TTC549 (cell line): ENCODE measurements around the gene NAA50.

Source experiments
- FAIRE-seq: peaks from 2 replicates; lab custom pipeline; 2012; peaks lifted over from hg19 to GRCh38; lab: Jason Lieb, UNC

The NAA50 gene

DNA sequence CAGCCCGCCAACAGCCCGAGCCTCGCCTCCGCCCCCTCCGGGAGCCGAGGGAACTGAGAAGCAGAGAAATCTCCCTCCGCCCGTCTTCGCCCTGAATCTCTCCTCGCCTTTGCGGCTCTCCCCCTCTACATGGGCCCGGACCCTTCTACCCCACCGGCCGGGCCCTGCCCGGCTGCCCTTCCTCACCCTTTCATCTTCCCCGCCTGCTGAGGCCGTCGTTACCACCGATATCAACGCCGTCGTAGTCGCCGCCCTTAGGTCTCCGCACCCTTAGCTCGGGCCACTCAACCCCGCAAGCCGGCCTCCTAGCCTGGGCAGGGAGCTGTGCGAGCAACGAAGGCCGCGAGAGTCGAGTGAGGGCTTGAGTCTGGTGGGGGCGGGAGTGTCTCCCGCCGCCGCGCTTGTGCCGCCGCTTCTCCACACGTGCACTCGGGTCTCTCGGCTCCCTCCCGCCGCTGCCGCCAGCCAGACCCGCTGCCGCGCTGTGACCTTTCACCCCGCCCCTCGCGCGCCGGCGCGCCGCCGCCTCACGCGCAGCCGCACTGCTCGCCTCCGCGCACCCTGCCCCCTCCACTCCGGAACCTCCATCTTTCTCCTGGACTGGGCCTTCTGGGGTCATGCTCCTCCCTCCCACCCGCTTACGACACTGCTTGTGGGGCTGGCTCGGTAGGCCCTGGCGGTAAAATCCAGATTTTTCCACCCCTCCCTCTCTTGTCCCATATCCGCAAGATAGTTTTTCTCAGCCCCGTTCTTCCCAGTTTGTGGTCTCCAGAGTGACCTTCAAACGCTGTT lies at the start of gene NAA50:
Gene NAA50, minus strand, starts transcription at position 494 of the 792 bp plus-strand sequence. Its CDS starts 300 bp downstream, at position 194.
- no peak for FAIRE-seq

DNA sequence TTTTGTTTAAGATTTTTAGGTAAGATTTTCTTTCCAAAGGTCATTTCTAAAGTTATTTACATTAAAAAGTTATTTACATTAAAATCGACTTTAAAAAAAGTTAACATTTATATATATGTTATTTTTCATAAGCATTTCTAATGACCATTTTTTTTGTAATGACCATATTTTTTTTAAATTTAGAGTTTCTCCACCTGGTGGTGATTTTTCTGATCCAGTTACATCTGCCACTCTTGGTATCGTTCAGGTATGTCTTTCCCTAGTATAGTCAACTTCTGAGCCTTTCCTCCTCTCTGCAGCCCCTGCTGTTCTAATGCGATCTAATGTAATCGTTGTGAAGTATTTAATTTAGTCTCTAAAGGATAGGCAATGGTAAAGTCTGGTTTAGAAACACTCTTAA lies 49.6 kb upstream of the NAA50 start:
- peak; percentile 53 for FAIRE-seq

DNA sequence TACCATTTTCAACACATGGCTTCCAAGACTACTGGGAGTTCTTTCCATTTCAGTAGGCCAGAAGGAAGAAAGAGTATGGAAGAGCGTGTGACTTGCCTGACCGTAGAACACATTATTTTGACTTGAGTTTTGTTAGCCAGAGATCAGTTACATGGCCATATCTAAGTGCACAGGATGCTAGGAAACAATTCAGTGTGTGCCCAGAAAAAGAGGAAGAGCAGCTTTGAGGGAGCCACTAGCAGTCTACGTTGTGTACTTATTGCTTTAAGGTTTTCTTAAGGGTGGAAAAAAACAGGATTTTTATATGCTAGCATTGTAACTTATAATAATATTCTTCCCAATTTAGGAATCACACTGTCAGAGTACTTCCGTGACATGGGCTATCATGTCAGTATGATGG lies 48.5 kb upstream of the NAA50 start:
- FAIRE-seq = no peak

DNA sequence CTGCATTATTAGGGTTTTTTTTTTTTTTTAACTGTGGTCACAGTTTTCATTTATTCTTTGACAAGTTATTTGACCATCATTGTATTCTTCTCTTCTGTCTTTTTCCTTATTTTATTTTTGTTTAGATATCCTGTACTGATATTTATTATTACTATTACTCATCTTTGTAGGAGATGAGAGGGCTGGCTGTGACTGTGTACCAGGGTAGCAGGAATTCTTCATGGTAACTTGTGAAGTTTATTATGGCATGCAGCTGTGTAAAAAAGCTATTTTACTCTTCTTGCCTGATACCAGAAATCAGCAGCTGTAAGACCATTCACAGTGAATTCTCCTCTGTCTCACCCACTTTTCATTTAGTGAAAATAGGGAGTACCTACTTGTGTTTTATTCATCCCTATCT lies 45.3 kb upstream of the NAA50 start:
- no peak for FAIRE-seq

DNA sequence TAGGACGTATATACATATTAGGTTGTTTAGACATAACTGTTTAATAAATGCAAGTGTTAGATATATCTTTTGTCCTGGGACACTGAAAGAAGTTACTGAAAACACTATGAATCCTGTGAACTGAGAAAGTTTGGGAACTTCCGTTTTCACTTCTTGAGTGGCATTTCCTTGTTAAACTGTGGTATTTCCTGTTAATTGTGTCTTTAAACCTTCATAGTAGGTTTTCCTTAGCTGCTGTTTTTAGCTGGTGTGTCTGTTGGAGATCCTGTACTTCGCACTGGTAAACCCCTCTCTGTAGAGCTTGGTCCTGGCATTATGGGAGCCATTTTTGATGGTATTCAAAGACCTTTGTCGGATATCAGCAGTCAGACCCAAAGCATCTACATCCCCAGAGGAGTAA lies 37.9 kb upstream of the NAA50 start:
- FAIRE-seq = no peak

DNA sequence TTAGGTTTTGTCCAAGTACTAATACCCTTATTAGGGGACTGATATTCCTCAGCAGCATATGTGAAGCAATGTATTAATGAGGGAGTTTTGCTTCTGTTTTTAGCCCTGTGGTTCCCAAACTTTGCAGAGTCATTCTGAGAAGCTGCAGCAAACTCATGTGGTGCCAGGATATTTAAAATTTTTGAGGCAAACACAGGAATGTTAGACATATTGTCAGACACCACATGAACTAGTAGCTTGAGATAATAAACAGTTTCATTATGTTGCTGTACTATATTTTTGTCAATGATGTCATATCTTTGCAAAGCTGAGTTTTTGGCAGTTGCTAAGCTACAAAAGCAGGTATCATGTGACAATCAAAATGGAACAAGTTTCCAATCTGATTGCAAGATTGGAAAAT lies 37.4 kb upstream of the NAA50 start:
- no peak for FAIRE-seq

DNA sequence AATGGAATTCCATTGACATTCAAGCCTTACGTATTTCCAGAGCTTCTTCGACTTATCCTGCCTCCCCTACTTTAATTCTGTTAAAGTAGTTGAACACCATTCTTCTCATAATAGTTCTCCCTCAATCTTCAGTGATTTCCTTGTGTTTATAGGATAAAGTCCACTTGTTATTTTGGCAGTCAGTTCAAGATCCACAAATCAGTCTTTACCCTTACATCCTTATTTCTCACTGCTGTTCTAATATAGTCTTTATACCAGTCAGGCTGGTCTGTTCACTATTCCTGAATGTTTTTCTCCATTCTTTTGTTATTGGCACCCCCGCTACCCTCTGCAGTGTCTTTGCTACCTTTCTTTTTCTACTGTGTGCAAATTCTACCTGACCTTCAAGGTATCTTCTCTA lies 30.5 kb upstream of the NAA50 start:
- no peak for FAIRE-seq

DNA sequence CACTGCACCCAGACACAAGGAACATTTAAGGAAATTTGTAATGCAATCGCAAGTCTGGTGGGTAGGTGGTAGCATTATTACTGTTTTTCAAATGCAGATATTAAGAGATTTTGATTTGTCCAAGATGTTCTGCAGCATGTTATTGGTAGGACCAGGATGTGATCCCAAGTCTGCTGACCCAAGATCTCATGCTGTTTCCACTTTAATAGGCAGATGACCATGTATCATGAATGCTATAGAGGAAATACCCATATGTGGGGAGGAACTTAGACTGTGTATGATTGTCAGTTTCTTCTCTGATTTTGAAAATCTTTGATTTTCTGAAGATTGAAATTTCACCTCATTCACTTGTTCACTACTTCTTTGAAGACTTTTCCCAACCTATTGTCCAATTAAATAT lies 29.5 kb upstream of the NAA50 start:
- FAIRE-seq = no peak

DNA sequence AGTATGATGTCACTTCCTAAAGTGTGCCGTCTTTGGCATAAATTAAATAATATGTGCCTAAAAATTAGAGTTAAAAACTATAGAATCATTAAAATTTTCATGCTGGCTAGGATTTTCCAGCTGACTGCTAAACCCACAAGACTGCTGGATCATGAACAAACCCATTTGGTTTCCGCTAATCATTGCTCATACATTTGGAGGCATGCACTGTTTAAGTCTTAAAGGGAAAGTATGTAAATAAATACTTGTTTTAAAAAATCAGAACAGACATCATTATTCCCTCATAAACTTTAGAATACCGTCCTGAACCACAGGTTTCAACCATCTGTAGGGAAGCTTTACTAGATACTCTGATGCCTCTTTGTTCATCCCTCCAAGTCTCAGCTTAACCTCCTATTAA lies 27.3 kb upstream of the NAA50 start:
- no peak for FAIRE-seq

DNA sequence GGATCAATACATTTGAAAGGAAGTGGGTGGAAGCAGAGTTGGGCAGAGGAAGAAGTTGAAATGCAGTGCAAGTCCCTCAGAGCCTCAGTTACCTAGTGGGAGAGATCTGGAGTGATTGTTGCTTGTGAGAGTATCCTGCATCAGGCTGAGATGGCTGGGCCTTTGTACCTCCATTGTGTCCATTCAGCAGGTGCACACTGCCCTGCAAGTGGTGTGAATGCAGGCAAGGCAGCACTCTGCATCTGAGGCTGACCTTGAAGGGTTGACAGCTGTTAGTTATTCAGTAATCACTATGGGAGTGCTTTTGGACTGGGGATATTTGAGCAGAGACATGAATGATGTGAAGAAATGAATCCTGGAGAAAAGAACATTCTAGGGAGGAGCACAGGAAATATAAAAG lies 25.9 kb upstream of the NAA50 start:
- FAIRE-seq = no peak

DNA sequence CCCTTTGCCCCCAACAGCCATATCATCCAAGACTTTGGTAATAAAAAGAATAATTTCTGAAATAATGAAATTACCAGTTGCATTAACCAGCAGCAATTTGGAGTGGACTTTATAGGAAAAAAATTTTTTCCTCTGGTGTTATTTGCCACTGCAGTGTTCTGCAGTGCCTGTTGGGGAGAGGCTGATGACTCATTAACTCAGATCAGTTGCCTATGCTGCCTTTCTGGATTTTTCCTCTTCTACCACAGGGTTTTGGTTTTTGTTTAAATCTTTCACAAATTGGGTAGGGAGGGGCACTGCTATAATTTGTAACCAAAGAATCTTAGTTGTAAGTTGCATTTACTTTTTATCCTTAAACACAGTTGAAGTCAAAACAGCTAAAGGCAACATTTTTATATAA lies 23.5 kb upstream of the NAA50 start:
- FAIRE-seq = no peak

DNA sequence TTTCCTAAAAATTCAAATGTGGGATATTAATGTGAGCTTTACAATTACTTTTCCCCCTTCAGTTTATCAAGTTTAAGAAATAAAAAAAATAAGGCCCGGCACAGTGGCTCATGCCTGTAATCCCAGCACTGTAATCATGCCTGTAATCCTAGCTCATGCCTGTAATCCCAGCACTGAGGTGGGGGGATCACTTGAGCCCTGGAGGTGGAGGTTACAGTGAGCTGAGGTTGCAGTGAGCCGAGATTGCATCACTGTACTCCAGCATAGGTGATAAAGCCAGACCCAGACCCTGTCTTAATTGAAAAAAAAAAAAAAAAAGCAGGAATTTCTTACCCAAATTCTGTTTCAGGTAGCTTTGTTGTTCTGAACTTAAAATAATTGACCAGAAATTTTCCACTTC lies 18.6 kb upstream of the NAA50 start:
- FAIRE-seq = no peak

DNA sequence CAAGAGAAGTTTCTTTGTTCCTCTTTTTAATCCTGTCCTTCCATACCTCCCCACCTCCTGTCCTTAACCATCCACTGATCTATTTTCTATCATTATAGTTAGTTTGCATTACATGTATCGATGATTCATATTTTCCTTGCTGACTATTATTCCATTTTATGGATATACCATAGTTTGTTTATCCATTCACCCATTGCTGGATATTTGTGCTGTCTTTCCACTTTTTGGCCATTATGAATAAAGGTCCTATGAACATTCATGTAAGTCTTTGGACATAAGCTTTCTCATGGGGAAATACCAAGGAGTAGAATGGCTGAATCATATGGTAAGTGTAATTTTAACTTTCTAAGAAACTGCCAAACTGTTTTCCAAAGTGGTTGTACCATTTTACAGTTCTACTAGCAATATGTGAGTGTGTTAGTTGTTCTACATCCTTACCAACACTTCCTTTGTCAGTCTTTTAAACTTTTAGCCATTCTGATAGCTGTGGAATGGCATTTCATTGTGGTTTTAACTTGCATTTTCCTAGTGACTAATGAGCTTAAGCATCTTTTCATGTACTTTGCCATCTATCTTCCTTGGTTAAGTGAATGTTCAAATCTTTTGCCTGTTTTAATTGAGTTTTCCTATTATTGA lies 12.5 kb upstream of the NAA50 start:
- FAIRE-seq = no peak

DNA sequence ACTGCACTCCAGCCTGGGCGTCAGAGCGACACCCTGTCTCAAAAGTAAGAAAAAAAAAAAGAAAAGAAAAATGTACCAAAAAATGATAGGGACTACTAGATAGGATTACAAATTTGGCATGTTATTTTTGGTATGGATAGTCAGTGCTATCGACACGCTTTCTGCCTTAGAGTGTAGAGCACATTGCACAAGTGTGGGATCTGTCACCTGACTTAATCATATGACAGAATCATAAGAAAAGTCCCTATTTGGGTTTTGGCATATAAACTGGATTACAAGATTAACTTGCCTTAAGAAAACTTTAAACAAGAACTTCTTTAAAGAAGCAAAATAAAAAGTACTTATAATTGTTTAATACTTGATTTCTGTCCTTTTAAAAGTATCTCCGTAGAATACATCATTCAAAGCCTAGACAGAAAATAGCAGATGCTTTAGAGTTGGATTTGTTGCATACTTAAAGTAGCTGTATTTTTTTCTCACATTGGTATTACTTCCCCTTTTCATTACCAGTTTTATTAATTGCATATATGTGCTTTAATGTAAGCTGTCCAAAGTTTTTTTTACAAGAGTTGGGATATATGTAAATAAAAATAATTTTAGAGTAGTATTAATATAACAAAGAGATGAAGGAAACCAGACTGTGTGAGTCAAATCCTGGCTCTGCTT lies 8.6 kb upstream of the NAA50 start:
- no peak for FAIRE-seq

DNA sequence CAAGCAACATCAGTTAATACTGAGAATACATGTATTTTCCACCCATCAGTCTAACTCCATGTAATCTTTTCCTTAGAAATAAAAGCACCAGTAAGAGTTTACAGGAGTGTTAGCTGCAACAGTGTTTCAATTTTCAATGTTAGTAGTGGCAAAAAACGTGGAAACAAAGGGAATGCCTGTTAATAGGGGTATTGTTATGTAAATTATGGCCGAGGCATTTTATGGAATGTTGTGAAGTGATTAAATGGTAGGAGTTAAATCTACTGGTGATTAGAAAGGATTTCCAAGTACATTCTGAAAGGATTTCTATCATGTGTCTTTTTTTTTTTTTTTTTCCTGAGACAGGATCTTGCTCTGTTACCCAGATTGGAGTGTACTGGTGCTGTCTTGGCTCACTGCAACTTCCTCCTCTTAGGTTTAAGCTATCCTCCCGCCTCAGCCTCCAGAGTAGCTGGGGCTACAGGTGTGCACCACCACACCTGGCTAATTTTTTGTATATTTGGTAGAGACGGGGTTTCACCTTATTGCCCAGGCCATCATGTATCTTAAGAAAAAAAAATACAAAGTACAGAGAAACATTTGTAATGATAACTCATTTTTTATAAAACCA lies 7.4 kb upstream of the NAA50 start:
- no peak for FAIRE-seq

DNA sequence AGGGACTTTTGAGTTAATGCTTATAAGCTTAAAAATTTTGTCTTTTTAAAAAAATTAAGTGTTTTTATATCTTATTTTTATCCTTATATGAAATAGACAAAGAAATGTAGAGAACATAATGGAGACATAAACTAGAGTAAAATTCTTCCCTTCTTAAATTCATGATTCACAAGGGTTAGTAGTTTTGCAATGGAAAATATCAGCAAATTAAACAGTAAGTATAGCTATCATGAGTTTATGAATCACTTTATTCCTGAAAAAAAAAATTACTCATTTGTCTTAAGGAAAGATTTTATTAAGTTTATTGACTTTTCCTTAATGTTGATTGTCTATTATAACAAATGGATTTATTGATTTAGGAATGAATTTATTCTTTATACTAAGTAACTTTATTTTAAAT lies 5.1 kb upstream of the NAA50 start:
- FAIRE-seq = peak; percentile 64

DNA sequence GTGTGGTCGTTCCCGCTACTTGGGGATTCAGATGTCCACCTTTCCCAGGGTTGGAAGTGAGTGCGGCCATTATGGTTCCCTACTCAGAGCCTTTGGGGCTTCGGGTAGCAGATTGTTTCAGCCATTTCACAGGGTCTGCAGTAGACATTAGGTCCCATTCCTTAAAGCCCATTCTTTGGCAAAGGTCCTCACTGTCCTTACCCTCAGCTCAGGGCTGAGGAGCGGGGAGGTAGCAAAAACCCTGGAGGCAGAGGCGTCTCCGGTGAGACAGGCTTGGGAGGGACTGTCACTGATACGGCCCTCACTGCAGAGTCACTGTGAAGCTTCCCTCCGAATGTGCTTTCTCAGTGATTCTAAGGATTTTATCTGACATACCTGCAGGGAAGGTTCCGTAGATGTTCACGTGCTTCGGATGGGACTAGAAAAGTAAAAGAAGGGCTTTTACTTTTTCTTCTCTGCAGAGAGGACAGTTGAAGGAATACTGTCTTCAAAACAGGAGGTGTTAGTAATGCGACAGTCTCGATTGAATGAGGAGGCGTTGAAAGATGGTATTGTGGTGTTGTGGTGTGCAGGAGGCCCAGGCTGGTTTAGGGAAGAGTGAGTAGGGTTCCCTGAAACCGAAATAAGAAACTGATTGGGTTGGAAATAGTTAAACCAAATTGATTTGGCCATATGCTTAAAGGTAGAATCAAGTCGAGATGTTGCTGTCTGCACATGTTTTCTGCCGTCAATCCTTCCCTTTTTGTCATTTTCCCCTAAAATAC lies 1.4 kb upstream of the NAA50 start:
- no peak for FAIRE-seq

DNA sequence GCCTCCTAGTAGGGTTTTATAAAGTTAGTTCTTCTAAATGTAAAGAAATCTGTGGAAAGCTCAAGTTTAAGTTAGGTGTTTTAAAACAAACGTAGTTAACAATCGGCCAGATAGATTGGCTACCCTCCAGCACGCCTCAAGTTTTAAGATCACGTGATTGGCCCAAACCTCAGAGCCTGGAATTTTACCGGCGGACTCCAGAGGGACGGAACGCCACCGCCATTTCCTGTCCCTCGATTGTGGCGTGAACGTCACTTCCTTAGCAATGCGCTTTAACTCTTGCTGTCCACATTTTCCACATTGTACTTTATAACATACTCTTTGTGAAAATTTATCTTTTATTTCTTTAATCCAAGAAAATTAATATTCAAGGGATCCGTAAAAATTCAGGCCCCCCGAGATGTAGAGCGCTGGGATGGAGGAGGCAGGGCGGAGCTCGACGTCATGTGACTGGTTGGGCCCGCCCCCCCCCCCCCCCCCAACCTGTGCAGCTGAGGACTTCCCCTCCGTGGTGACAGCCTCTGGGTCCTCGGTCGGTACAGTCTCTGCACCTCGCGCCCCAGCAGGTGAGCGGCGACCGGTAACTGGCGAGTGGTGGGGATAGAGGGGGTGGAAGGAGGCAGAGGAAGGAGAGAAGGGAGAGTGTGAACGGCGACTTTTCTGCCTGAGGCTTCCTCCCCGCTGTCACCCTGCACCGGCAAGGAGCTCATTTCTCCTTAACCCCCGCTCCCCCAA lies 666 bp upstream of the NAA50 start, which contains the start of gene ATP6V1A:
Gene ATP6V1A, plus strand, starts transcription at position 488 of the 735 bp plus-strand sequence. CDS start 31,719 bp downstream, outside the sequence.
- FAIRE-seq = peak; percentile 87

DNA sequence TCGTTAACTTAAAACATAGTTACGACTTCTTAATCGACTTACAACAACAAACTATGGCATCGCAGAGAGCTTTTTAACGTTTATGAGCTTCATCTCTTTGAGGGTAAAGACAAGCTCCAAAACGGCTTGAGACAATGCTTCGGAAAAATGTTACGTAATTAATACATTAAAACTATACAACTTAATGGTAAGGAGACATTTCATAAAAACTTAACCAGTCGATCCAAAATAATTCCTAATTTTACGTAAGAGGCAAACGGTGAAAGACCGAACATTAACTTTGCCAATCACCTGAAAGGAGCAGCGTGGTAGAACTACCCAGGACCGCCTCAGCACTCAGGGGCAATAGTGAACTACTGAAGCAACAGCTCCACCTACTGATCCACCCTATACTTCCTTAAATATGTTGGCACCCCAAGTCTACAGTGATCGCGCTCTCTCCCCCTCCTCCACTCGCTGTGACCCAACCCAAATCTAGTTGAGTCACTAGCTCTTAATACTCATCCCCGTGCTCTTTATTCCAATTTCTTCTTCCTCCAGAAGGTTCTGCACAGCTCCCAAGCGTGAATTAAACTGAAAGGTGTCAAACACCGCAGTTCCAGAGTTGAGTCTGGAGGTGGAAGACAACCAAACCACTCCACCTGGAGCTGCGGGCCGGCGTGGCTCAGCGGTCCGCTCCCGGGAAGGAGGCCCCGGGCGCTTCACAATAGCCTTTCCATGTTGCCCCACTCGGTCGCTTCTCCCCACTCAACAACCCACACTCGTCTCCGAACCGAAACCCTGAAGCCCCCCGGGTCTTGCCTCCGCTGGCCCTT lies 901 bp downstream of the NAA50 start:
- FAIRE-seq = peak; percentile 19

DNA sequence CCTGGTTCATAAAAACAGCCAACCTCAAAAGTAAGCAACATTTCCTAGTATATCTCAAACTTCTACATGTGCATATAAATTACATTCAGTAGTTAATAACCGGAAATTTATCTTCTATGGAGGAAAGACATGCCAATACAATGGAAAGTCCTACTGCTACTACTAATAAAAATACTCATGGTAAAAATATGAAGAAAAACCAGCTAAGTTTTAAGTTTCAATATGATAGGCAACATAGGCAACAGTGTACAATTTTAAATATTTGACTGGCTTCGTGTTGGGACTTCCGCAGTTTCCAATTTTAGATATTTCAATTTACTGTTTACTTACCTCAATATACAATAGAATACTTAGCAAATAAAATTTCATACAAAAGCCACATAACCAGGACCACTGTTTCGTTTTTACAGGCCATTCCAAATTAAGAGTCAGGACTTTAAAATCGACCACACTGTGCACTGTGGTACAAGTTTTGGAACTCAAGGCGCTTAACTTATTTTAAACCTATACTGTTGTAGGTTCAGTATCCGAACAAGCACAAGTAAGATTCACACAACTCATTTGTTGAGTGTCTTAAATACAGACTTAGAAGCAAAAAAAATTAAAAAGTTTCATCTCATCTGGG lies 2.9 kb downstream of the NAA50 start:
- FAIRE-seq = no peak
